ENCODE measurements around the gene TMEM273.

Gene TMEM273

DNA sequence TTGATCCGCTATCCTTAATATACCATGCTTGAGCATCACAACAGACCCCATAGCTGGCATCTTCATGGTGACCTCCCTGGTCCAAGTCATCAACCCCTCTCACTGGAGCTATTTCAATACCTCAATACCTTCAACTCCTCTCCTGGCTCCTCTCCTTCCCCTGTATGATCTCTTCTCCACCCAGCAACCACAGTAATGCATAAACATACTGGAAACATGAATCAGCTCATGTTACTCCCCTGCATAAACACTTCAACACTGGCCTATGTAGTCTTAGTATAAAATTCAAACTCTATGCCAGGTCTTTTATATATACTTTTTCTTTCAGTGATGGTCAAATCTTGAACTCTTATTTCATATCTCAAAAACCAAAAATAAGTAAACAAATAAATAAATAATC, 31.8 kb upstream of the TMEM273 start:
- peaks cover 9% of the 10 kb centered on the region; the same call in 1 of the 2 replicates for H3K27me3 ChIP-seq (ENCODE audit: low read depth, low read length)
- no peak overlapping the region for H3K4me3 ChIP-seq (ENCODE audit: low read length)
- no peak overlapping the region for H3K27ac ChIP-seq (ENCODE audit: low read length)
- no peaks in the 10 kb centered on the region for H3K4me1 ChIP-seq (ENCODE audit: low read length)
- no peaks in the 10 kb centered on the region for H3K36me3 ChIP-seq (replicated peaks; ENCODE audit: low read depth, low read length)
- no peak overlapping the region for H3K9ac ChIP-seq (ENCODE audit: low read length)
- TF ChIP-seq, protein P1, sequence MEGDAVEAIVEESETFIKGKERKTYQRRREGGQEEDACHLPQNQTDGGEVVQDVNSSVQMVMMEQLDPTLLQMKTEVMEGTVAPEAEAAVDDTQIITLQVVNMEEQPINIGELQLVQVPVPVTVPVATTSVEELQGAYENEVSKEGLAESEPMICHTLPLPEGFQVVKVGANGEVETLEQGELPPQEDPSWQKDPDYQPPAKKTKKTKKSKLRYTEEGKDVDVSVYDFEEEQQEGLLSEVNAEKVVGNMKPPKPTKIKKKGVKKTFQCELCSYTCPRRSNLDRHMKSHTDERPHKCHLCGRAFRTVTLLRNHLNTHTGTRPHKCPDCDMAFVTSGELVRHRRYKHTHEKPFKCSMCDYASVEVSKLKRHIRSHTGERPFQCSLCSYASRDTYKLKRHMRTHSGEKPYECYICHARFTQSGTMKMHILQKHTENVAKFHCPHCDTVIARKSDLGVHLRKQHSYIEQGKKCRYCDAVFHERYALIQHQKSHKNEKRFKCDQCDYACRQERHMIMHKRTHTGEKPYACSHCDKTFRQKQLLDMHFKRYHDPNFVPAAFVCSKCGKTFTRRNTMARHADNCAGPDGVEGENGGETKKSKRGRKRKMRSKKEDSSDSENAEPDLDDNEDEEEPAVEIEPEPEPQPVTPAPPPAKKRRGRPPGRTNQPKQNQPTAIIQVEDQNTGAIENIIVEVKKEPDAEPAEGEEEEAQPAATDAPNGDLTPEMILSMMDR (IDR thresholded peaks at IDR 0.05; ENCODE audit: low read depth, low read length): no peak
- TF ChIP-seq EZH2phosphoT487 (IDR thresholded peaks at IDR 0.05; ENCODE audit: low read depth): no peak
- H3K4me2 ChIP-seq (ENCODE audit: low read length): no peak overlapping the region
- no peaks in the 10 kb centered on the region for H3K79me2 ChIP-seq (ENCODE audit: low read length)
- H4K20me1 ChIP-seq (ENCODE audit: insufficient read depth, low read length): no peaks in the 10 kb centered on the region
- H2AFZ ChIP-seq (ENCODE audit: low read depth, low read length): no peak overlapping the region
- no peaks in the 10 kb centered on the region for H3K9me3 ChIP-seq (ENCODE audit: insufficient read depth, low read length)

DNA sequence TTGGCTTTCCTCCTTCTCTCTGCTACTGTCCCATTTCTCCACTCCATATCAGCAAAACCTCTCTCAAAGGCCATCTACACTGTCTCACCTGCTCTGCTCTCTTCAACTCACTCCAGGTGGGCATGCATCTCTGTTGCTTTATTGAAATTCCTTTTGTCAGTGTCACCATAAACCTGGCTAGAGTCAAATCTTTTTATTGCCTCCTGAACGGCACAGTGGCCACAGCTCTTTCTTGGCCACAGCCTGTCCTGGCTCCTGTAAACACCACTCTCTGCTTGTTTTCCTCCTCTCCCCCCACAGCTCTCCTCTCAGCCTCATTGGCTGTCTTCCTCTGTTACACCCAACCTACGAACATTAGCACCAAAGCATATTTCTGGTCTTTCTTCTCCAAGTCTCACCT, 31.1 kb upstream of the TMEM273 start:
- no peaks in the 10 kb centered on the region for H3K9me3 ChIP-seq (ENCODE audit: insufficient read depth, low read length)
- H3K27me3 ChIP-seq (ENCODE audit: low read depth, low read length): peaks cover 9% of the 10 kb centered on the region; the same call in 1 of the 2 replicates
- H4K20me1 ChIP-seq (ENCODE audit: insufficient read depth, low read length): no peaks in the 10 kb centered on the region
- H3K9ac ChIP-seq (ENCODE audit: low read length): no peak overlapping the region
- H3K27ac ChIP-seq (ENCODE audit: low read length): no peak overlapping the region
- TF ChIP-seq, protein P1 (IDR thresholded peaks at IDR 0.05; ENCODE audit: low read depth, low read length): no peak
- no peak for TF ChIP-seq EZH2phosphoT487 (IDR thresholded peaks at IDR 0.05; ENCODE audit: low read depth)
- H2AFZ ChIP-seq (ENCODE audit: low read depth, low read length): no peak overlapping the region
- H3K4me1 ChIP-seq (ENCODE audit: low read length): no peaks in the 10 kb centered on the region
- H3K4me3 ChIP-seq (ENCODE audit: low read length): no peak overlapping the region
- no peaks in the 10 kb centered on the region for H3K79me2 ChIP-seq (ENCODE audit: low read length)
- H3K36me3 ChIP-seq (replicated peaks; ENCODE audit: low read depth, low read length): no peaks in the 10 kb centered on the region
- H3K4me2 ChIP-seq (ENCODE audit: low read length): no peak overlapping the region

DNA sequence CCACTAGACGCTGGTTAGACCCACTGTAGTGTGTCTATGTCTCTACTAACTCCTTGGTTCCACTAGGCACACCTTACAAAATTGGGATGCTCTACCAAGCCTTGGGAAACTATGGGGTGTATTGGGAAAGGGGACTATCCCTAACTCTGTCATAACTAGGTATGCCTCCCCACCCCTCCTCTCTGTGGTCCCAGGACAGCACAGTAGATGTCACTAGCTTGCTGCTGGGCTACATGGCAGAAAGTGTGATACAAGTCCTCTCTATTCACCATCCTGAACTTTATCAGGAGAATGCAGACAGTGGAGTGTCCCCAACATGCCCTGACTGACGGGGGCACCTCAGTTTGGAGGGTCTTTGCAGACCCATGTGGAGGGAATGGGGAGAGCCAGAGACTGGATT, 30.3 kb upstream of the TMEM273 start:
- Histone ChIP-seq H3K4me1 (ENCODE audit: low read length) (no peaks in the 10 kb centered on the region), H3K36me3 (replicated peaks; ENCODE audit: low read depth, low read length) (no peaks in the 10 kb centered on the region), H3K9ac (ENCODE audit: low read length) (no peak overlapping the region), H3K79me2 (ENCODE audit: low read length) (no peaks in the 10 kb centered on the region), H3K9me3 (ENCODE audit: insufficient read depth, low read length) (no peaks in the 10 kb centered on the region), H3K4me3 (ENCODE audit: low read length) (no peak overlapping the region), H3K27ac (ENCODE audit: low read length) (no peak overlapping the region), H4K20me1 (ENCODE audit: insufficient read depth, low read length) (no peaks in the 10 kb centered on the region), H2AFZ (ENCODE audit: low read depth, low read length) (no peak overlapping the region), H3K4me2 (ENCODE audit: low read length) (no peak overlapping the region), H3K27me3 (ENCODE audit: low read depth, low read length) (peaks cover 9% of the 10 kb centered on the region; the same call in 1 of the 2 replicates)
- TF ChIP-seq, protein P1 (IDR thresholded peaks at IDR 0.05; ENCODE audit: low read depth, low read length): peak; percentile 18; the same call in 1 of the 2 replicates
- no peak for TF ChIP-seq EZH2phosphoT487 (IDR thresholded peaks at IDR 0.05; ENCODE audit: low read depth)

DNA sequence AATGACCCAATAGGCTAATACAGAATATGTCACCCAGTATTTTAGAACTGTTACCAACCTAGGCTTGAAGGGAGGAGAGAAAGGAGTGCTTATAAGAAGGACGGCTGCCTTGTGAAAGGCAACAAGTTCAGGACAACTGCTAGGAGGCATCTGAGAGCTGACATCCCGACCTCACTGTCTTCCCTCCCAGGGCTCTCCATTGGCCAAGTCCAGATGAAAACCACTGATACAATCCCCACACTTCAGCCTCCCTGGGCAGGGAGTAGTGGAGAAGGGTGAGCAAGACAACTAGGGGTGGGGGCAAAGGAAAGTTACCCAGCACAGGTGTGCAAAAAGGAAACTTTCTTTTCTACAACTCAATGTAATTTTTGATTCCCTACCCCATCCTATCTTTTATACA, 29.5 kb upstream of the TMEM273 start:
- H3K9me3 ChIP-seq (ENCODE audit: insufficient read depth, low read length): no peaks in the 10 kb centered on the region
- H3K4me2 ChIP-seq (ENCODE audit: low read length): no peak overlapping the region
- no peak overlapping the region for H3K9ac ChIP-seq (ENCODE audit: low read length)
- no peaks in the 10 kb centered on the region for H3K4me1 ChIP-seq (ENCODE audit: low read length)
- peaks cover 9% of the 10 kb centered on the region; the same call in 1 of the 2 replicates for H3K27me3 ChIP-seq (ENCODE audit: low read depth, low read length)
- no peak overlapping the region for H3K27ac ChIP-seq (ENCODE audit: low read length)
- H3K36me3 ChIP-seq (replicated peaks; ENCODE audit: low read depth, low read length): no peaks in the 10 kb centered on the region
- no peaks in the 10 kb centered on the region for H4K20me1 ChIP-seq (ENCODE audit: insufficient read depth, low read length)
- H3K79me2 ChIP-seq (ENCODE audit: low read length): no peaks in the 10 kb centered on the region
- H2AFZ ChIP-seq (ENCODE audit: low read depth, low read length): no peak overlapping the region
- H3K4me3 ChIP-seq (ENCODE audit: low read length): no peak overlapping the region
- TF ChIP-seq, protein P1 (IDR thresholded peaks at IDR 0.05; ENCODE audit: low read depth, low read length): no peak
- TF ChIP-seq EZH2phosphoT487 (IDR thresholded peaks at IDR 0.05; ENCODE audit: low read depth): no peak
